ENCODE data around the gene C2orf80. TPM values are rescaled to one million over a fixed set of nuclear protein-coding genes. Genes with fewer than 3 reads are reported as not detected.

Gene C2orf80
- total RNA-seq, 1 donor from 2014 or later: not detected

GRCh38 chr2:208175840-208176153 is 14.0 kb downstream of the C2orf80 start:
- no peak overlapping the region for H3K27ac Mint-ChIP-seq
- no peaks in the 10 kb centered on the region for H3K27me3 Mint-ChIP-seq (ENCODE audit: low read depth)
- H3K9me3 Mint-ChIP-seq: no peaks in the 10 kb centered on the region
- no peak for DNase-seq (ENCODE audit: low spot score in 2 of 2, unreplicated experiment in 2 of 2)
- no peak for TF ChIP-seq CTCF (IDR thresholded peaks at IDR 0.05; ENCODE audit: unreplicated experiment)
- H3K36me3 Mint-ChIP-seq: no peaks in the 10 kb centered on the region
- no peak overlapping the region for H3K4me3 Mint-ChIP-seq
- peaks cover 7% of the 10 kb centered on the region for H3K4me1 Mint-ChIP-seq

- Mint-ChIP-seq H3K4me1 (peaks cover 7% of the 10 kb centered on the region), H3K9me3 (no peaks in the 10 kb centered on the region), H3K36me3 (no peaks in the 10 kb centered on the region), H3K27ac (no peak overlapping the region), H3K27me3 (ENCODE audit: low read depth) (no peaks in the 10 kb centered on the region), H3K4me3 (no peak overlapping the region)
- peak; percentile 78 for TF ChIP-seq CTCF (IDR thresholded peaks at IDR 0.05; ENCODE audit: unreplicated experiment)
- peak; percentile 29 to 73 for DNase-seq (ENCODE audit: low spot score in 2 of 2, unreplicated experiment in 2 of 2)
These were observed 14.6 kb downstream of the C2orf80 start for GRCh38 chr2:208175069-208175839.

- Mint-ChIP-seq H3K4me1 (peaks cover 7% of the 10 kb centered on the region), H3K4me3 (no peak overlapping the region), H3K27ac (no peak overlapping the region), H3K36me3 (no peaks in the 10 kb centered on the region), H3K27me3 (ENCODE audit: low read depth) (no peaks in the 10 kb centered on the region), H3K9me3 (no peaks in the 10 kb centered on the region)
- no peak for DNase-seq (ENCODE audit: low spot score in 2 of 2, unreplicated experiment in 2 of 2)
- TF ChIP-seq CTCF (IDR thresholded peaks at IDR 0.05; ENCODE audit: unreplicated experiment): no peak
These were observed 15.7 kb downstream of the C2orf80 start for GRCh38 chr2:208174144-208174543.

GRCh38 chr2:208172125-208172524 is 17.7 kb downstream of the C2orf80 start:
- Mint-ChIP-seq H3K4me1 (peaks cover 4% of the 10 kb centered on the region), H3K27ac (no peak overlapping the region), H3K4me3 (no peak overlapping the region), H3K9me3 (no peaks in the 10 kb centered on the region), H3K36me3 (no peaks in the 10 kb centered on the region), H3K27me3 (ENCODE audit: low read depth) (no peaks in the 10 kb centered on the region)
- TF ChIP-seq CTCF (IDR thresholded peaks at IDR 0.05; ENCODE audit: unreplicated experiment): no peak
- no peak for DNase-seq (ENCODE audit: low spot score in 2 of 2, unreplicated experiment in 2 of 2)

- Mint-ChIP-seq H3K27ac (no peak overlapping the region), H3K9me3 (no peaks in the 10 kb centered on the region), H3K36me3 (no peaks in the 10 kb centered on the region), H3K4me3 (no peak overlapping the region), H3K27me3 (ENCODE audit: low read depth) (no peaks in the 10 kb centered on the region), H3K4me1 (no peaks in the 10 kb centered on the region)
- no peak for DNase-seq (ENCODE audit: low spot score in 2 of 2, unreplicated experiment in 2 of 2)
- TF ChIP-seq CTCF (IDR thresholded peaks at IDR 0.05; ENCODE audit: unreplicated experiment): no peak
These were observed 24.7 kb downstream of the C2orf80 start for GRCh38 chr2:208164951-208165755.

Measured in mesothelial cell of epicardium (in vitro differentiated cells).